ENCODE results near the gene PNMA6A.

DNA sequence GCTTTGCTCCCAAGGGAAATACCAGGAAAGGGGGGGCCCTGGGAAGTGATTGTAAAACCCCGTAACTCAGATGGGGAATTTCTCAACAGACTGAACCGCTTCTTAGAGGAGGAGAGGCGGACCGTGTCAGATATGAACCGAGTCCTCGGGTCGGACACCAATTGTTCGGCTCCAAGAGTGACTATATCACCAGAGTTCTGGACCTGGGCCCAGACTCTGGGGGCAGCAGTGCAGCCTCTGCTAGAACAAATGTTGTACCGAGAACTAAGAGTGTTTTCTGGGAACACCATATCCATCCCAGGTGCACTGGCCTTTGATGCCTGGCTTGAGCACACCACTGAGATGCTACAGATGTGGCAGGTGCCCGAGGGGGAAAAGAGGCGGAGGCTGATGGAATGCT, 15.0 kb upstream of the PNMA6A start:
- TF ChIP-seq, protein P1, sequence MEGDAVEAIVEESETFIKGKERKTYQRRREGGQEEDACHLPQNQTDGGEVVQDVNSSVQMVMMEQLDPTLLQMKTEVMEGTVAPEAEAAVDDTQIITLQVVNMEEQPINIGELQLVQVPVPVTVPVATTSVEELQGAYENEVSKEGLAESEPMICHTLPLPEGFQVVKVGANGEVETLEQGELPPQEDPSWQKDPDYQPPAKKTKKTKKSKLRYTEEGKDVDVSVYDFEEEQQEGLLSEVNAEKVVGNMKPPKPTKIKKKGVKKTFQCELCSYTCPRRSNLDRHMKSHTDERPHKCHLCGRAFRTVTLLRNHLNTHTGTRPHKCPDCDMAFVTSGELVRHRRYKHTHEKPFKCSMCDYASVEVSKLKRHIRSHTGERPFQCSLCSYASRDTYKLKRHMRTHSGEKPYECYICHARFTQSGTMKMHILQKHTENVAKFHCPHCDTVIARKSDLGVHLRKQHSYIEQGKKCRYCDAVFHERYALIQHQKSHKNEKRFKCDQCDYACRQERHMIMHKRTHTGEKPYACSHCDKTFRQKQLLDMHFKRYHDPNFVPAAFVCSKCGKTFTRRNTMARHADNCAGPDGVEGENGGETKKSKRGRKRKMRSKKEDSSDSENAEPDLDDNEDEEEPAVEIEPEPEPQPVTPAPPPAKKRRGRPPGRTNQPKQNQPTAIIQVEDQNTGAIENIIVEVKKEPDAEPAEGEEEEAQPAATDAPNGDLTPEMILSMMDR (conservative IDR thresholded peaks at IDR 0.05; ENCODE audit: low read length), result no peak
- TF ChIP-seq EZH2phosphoT487 (IDR thresholded peaks at IDR 0.05; ENCODE audit: borderline replicate concordance, low read depth, low read length), result no peak
